ENCODE results near the gene TEX14. TPM values are rescaled to one million over a fixed set of nuclear protein-coding genes. Genes with fewer than 3 reads are reported as not detected.
"Not testable (repeated sequence)": the region's sequence is repeated elsewhere in the genome, so short reads cannot be mapped to it uniquely, and the experiment has no call there.

Gene TEX14
- polyA plus RNA-seq, 1 of the 3 experiments (the other 2 are of a cell fraction): 0.02 TPM

- no peak for TF ChIP-seq MAX (IDR thresholded peaks at IDR 0.05; ENCODE audit: low read depth)
- TF ChIP-seq RFX5 (IDR thresholded peaks at IDR 0.05; ENCODE audit: low read length): no peak
- TF ChIP-seq MXI1 (IDR thresholded peaks at IDR 0.05; ENCODE audit: low read depth, low read length): no peak
- TF ChIP-seq IRF3 (IDR thresholded peaks at IDR 0.05; ENCODE audit: low read depth, low read length): no peak
- TF ChIP-seq YY1 (IDR thresholded peaks at IDR 0.05; ENCODE audit: low read depth): no peak
- no peak for TF ChIP-seq MEF2A (IDR thresholded peaks at IDR 0.05; ENCODE audit: borderline replicate concordance, low read depth)
- no peak for TF ChIP-seq RCOR1 (IDR thresholded peaks at IDR 0.05; ENCODE audit: low read length)
- Histone ChIP-seq H3K4me3 (ENCODE audit: low read depth in 2 of 2, low read length in 1 of 2) (no peak overlapping the region), H3K4me1 (ENCODE audit: control insufficient read depth in 1 of 2, insufficient read depth in 2 of 2, low read depth in 1 of 2, low read length in 1 of 2) (no peaks in the 10 kb centered on the region), H3K27me3 (ENCODE audit: insufficient read depth) (no peaks in the 10 kb centered on the region; the same call in 1 of the 2 replicates), H3F3A (replicated peaks; ENCODE audit: insufficient read depth) (no peaks in the 10 kb centered on the region), H3K79me2 (ENCODE audit: insufficient read depth) (no peaks in the 10 kb centered on the region), H2AFZ (ENCODE audit: low read depth) (no peak overlapping the region), H3K9ac (no peak overlapping the region), H3K36me3 (replicated peaks in 1 of 2; ENCODE audit: control insufficient read depth in 1 of 2, insufficient read depth in 2 of 2, low read length in 1 of 2) (no peaks in the 10 kb centered on the region), H3K9me2 (no peaks in the 10 kb centered on the region), H3K4me2 (no peak overlapping the region), H3K27ac (ENCODE audit: low read depth in 2 of 2, low read length in 1 of 2) (no peak overlapping the region), H4K20me1 (ENCODE audit: insufficient read depth) (no peaks in the 10 kb centered on the region), H3K9me3 (no peaks in the 10 kb centered on the region)
- ChIA-PET CTCF (interaction anchor here (0.8 to 2.2 kb wide), 3 partner anchors 20 to 36 kb away, joined by 3 to 8 read pairs (median 3); no protein-coding TSS in a partner anchor), POLR2A (no interaction called here)
- no peak for DNase-seq
- WGBS (ENCODE audit: low lambda C conversion rate): 59% methylated on average over 3 of the region's 3 CpGs
Measured at GRCh38 chr17:58557981-58558380, 133.9 kb downstream of the TEX14 start.

GRCh38 chr17:58556833-58557250 is 135.0 kb downstream of the TEX14 start:
- no peaks in the 10 kb centered on the region for H3K4me1 ChIP-seq (ENCODE audit: control insufficient read depth in 1 of 2, insufficient read depth in 2 of 2, low read depth in 1 of 2, low read length in 1 of 2)
- no peak overlapping the region for H2AFZ ChIP-seq (ENCODE audit: low read depth)
- H3K4me3 ChIP-seq (ENCODE audit: low read depth in 2 of 2, low read length in 1 of 2): no peak overlapping the region
- no peaks in the 10 kb centered on the region; the same call in 1 of the 2 replicates for H3K27me3 ChIP-seq (ENCODE audit: insufficient read depth)
- no peaks in the 10 kb centered on the region for H3F3A ChIP-seq (replicated peaks; ENCODE audit: insufficient read depth)
- no peak overlapping the region for H3K4me2 ChIP-seq
- H3K36me3 ChIP-seq (replicated peaks in 1 of 2; ENCODE audit: control insufficient read depth in 1 of 2, insufficient read depth in 2 of 2, low read length in 1 of 2): no peaks in the 10 kb centered on the region
- CTCF ChIA-PET: interaction anchor here (0.9 to 1.3 kb wide), 2 partner anchors 21 to 30 kb away, joined by 3 to 4 read pairs; no protein-coding TSS in a partner anchor
- no peak for DNase-seq
- H4K20me1 ChIP-seq (ENCODE audit: insufficient read depth): no peaks in the 10 kb centered on the region
- H3K27ac ChIP-seq (ENCODE audit: low read depth in 2 of 2, low read length in 1 of 2): no peak overlapping the region
- H3K9me2 ChIP-seq: no peaks in the 10 kb centered on the region
- TF ChIP-seq RXRA (IDR thresholded peaks at IDR 0.05; ENCODE audit: borderline replicate concordance, low read depth) (no peak), EZH2phosphoT487 (IDR thresholded peaks at IDR 0.05; ENCODE audit: borderline replicate concordance, low read depth) (no peak), TCF12 (IDR thresholded peaks at IDR 0.05) (no peak), FOSL2 (IDR thresholded peaks at IDR 0.05; ENCODE audit: borderline replicate concordance, low read depth) (no peak)
- H3K9ac ChIP-seq: no peak overlapping the region
- H3K9me3 ChIP-seq: no peaks in the 10 kb centered on the region
- WGBS (ENCODE audit: low lambda C conversion rate): 43% methylated on average over 5 of the region's 5 CpGs
- POLR2A ChIA-PET: no interaction called here
- H3K79me2 ChIP-seq (ENCODE audit: insufficient read depth): no peaks in the 10 kb centered on the region

GRCh38 chr17:58555109-58555508 is 136.7 kb downstream of the TEX14 start:
- H2AFZ ChIP-seq (ENCODE audit: low read depth); H3K9me3 ChIP-seq; H3K79me2 ChIP-seq (ENCODE audit: insufficient read depth); H4K20me1 ChIP-seq (ENCODE audit: insufficient read depth); H3K4me3 ChIP-seq (ENCODE audit: low read depth in 2 of 2, low read length in 1 of 2); POLR2A ChIA-PET; H3K4me1 ChIP-seq (ENCODE audit: control insufficient read depth in 1 of 2, insufficient read depth in 2 of 2, low read depth in 1 of 2, low read length in 1 of 2); H3K27ac ChIP-seq (ENCODE audit: low read depth in 2 of 2, low read length in 1 of 2); H3K36me3 ChIP-seq (replicated peaks in 1 of 2; ENCODE audit: control insufficient read depth in 1 of 2, insufficient read depth in 2 of 2, low read length in 1 of 2); H3K4me2 ChIP-seq; DNase-seq; H3K27me3 ChIP-seq (ENCODE audit: insufficient read depth); H3K9ac ChIP-seq; H3F3A ChIP-seq (replicated peaks; ENCODE audit: insufficient read depth); H3K9me2 ChIP-seq: not testable (repeated sequence)
- 60% methylated on average over 3 of the region's 3 CpGs for WGBS (ENCODE audit: low lambda C conversion rate)
- CTCF ChIA-PET: interaction anchor here (0.7 kb wide), 1 partner anchor 40 kb away, joined by 3 read pairs; no protein-coding TSS in a partner anchor

Measured in SK-N-SH (cell line).